GM18858 (cell line): Measurements from ENCODE around the gene SHISA7.
"Not testable (repeated sequence)": the region's sequence is repeated elsewhere in the genome, so short reads cannot be mapped to it uniquely, and the experiment has no call there.

Source experiments
- ATAC-seq: cut with Tn5 transposase; IDR thresholded peaks from one replicate; pipeline ENCODE4 v1.9.1; 2021; ENCODE audit not compliant: unreplicated experiment

Gene SHISA7

GRCh38 chr19:55448175-55448490 is 5.0 kb upstream of the SHISA7 start:
- ATAC-seq: not testable (repeated sequence)

GRCh38 chr19:55447421-55448174 is 4.5 kb upstream of the SHISA7 start:
- ATAC-seq: no peak

GRCh38 chr19:55446060-55446459 is 3.0 kb upstream of the SHISA7 start:
- no peak for ATAC-seq

GRCh38 chr19:55444646-55445045 is 1.5 kb upstream of the SHISA7 start:
- ATAC-seq: no peak

GRCh38 chr19:55443824-55444480 is 852 bp upstream of the SHISA7 start:
- no peak for ATAC-seq

- ATAC-seq: no peak
Measured at GRCh38 chr19:55442372-55442961, 633 bp downstream of the SHISA7 start.

- ATAC-seq: no peak
Measured at GRCh38 chr19:55441692-55442321, 1.3 kb downstream of the SHISA7 start.

- ATAC-seq: no peak
Measured at GRCh38 chr19:55441319-55441691, 1.8 kb downstream of the SHISA7 start.

GRCh38 chr19:55440411-55441105 is 2.5 kb downstream of the SHISA7 start:
- no peak for ATAC-seq

GRCh38 chr19:55439052-55439451 is 4.0 kb downstream of the SHISA7 start:
- no peak for ATAC-seq

GRCh38 chr19:55437410-55437809 is 5.7 kb downstream of the SHISA7 start:
- no peak for ATAC-seq

- ATAC-seq: no peak
Measured at GRCh38 chr19:55436847-55437246, 6.3 kb downstream of the SHISA7 start.

GRCh38 chr19:55435020-55435419 is 8.1 kb downstream of the SHISA7 start:
- ATAC-seq: no peak

GRCh38 chr19:55434356-55434919 is 8.7 kb downstream of the SHISA7 start:
- ATAC-seq: no peak

GRCh38 chr19:55433292-55433691 is 9.8 kb downstream of the SHISA7 start:
- ATAC-seq: no peak

GRCh38 chr19:55432241-55432959 is 10.7 kb downstream of the SHISA7 start:
- no peak for ATAC-seq

- no peak for ATAC-seq
Measured at GRCh38 chr19:55431183-55431582, 11.9 kb downstream of the SHISA7 start.

GRCh38 chr19:55426042-55426441 is 17.1 kb downstream of the SHISA7 start:
- no peak for ATAC-seq

GRCh38 chr19:55424518-55424917 is 18.6 kb downstream of the SHISA7 start:
- no peak for ATAC-seq

- no peak for ATAC-seq
Measured at GRCh38 chr19:55423225-55424005, 19.7 kb downstream of the SHISA7 start.
